GM21825 (cell line): ENCODE results near the gene SPINK2.

Experiments
- ATAC-seq: cut with Tn5 transposase; IDR thresholded peaks from one replicate; pipeline ENCODE4 v1.9.1; 2021; ENCODE audit warnings: mild to moderate bottlenecking, moderate library complexity; ENCODE audit not compliant: unreplicated experiment

SPINK2 gene

GRCh38 chr4:56821381-56822243, at the start of gene SPINK2:
Gene SPINK2 (minus strand): TSS chr4:56821701. CDS start chr4:56821662, 39 bp downstream.
- ATAC-seq, result peak; percentile 55

GRCh38 chr4:56870946-56871345, 49.4 kb upstream of the SPINK2 start:
- no peak for ATAC-seq

- ATAC-seq, result no peak
Observed at GRCh38 chr4:56863441-56864139, 42.1 kb upstream of the SPINK2 start.

GRCh38 chr4:56861360-56861759, 39.9 kb upstream of the SPINK2 start:
- ATAC-seq, result no peak

- no peak for ATAC-seq
Observed at GRCh38 chr4:56860781-56861180, 39.3 kb upstream of the SPINK2 start.

- ATAC-seq, result peak; percentile 61
Observed at GRCh38 chr4:56859841-56860240, 38.3 kb upstream of the SPINK2 start.

- no peak for ATAC-seq
Observed at GRCh38 chr4:56857601-56858309, 36.3 kb upstream of the SPINK2 start.

GRCh38 chr4:56856656-56857055, 35.2 kb upstream of the SPINK2 start:
- ATAC-seq, result no peak

- ATAC-seq, result no peak
Observed at GRCh38 chr4:56850910-56851309, 29.4 kb upstream of the SPINK2 start.

GRCh38 chr4:56844802-56845580, 23.5 kb upstream of the SPINK2 start:
- peak; percentile 65 for ATAC-seq

- ATAC-seq, result no peak
Observed at GRCh38 chr4:56843421-56843899, 22.0 kb upstream of the SPINK2 start.

- no peak for ATAC-seq
Observed at GRCh38 chr4:56840559-56840958, 19.1 kb upstream of the SPINK2 start.

- peak; percentile 83 for ATAC-seq
Observed at GRCh38 chr4:56828784-56829535, 7.5 kb upstream of the SPINK2 start.

- ATAC-seq, result no peak
Observed at GRCh38 chr4:56823933-56824600, 2.6 kb upstream of the SPINK2 start.

GRCh38 chr4:56818797-56819196, 2.7 kb downstream of the SPINK2 start:
- ATAC-seq, result no peak

GRCh38 chr4:56817840-56818491, 3.5 kb downstream of the SPINK2 start:
- ATAC-seq, result peak; percentile 94

- no peak for ATAC-seq
Observed at GRCh38 chr4:56806666-56807065, 14.8 kb downstream of the SPINK2 start.

- no peak for ATAC-seq
Observed at GRCh38 chr4:56804551-56804950, 16.9 kb downstream of the SPINK2 start.

- no peak for ATAC-seq
Observed at GRCh38 chr4:56803471-56803870, 18.0 kb downstream of the SPINK2 start.
